ENCODE results near the gene LAT.

DNA sequence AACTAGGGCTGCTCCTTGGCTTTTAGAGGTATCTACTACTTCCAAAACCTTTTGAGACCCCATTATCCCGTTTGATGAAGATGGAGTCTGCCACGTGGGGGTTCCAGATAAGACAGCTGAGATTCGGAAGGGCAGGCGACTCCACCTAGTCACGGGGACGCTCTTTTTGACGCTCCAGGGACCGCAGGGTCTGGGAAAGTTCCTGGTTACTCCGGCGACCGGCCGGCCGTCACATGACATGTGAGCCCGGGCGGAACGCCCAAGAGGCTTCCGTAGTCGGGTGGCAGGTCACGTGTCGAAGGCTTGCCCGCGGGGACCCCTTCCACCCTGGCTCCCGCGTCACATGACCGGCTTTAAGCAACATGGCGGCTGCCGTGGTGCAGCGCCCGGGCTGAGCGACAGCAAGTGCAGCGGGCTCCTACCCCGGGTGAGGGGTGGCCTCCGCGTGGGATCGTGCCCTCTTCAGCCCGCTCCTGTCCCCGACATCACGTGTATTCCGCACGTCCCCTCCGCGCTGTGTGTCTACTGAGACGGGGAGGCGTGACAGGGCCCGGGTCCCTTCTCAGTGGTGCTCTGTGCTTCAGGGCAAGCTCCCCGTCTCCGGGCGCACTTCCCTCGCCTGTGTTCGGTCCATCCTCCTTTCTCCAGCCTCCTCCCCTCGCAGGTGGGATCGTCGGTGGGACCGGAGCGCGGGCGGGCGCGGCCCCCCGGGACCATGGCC lies 10.3 kb upstream of the LAT start, which contains the start of gene SPNS1:
- TF ChIP-seq ZNF8 (CRISPR knock-in tag; IDR thresholded peaks at IDR 0.05) (no peak), BACH2 (CRISPR knock-in tag; IDR thresholded peaks at IDR 0.05; ENCODE audit: borderline replicate concordance) (no peak)
